ENCODE measurements around the gene CALM1. TPM values are rescaled to one million over a fixed set of nuclear protein-coding genes. Genes with fewer than 3 reads are reported as not detected.

Gene CALM1
- total and polyA plus RNA-seq, 2 experiments from 2014 or later = 405 to 862 TPM

- no peaks in the 10 kb centered on the region for H4K20me1 ChIP-seq (ENCODE audit: insufficient read depth, poor library complexity, severe bottlenecking)
- 93% methylated on average over 7 of the region's 7 CpGs for WGBS (ENCODE audit: low lambda C conversion rate, missing lambda C conversion rate)
- H3K9me2 ChIP-seq (replicated peaks; ENCODE audit: insufficient read depth) = no peaks in the 10 kb centered on the region
- H3K4me2 ChIP-seq = no peak overlapping the region
- no peak overlapping the region for H2AFZ ChIP-seq
- H3K27ac ChIP-seq = no peak overlapping the region
- H3K9me3 ChIP-seq (ENCODE audit: low read depth) = no peaks in the 10 kb centered on the region
- H3K79me2 ChIP-seq = no peaks in the 10 kb centered on the region
- peaks cover 6% of the 10 kb centered on the region for H3K4me1 ChIP-seq (ENCODE audit: insufficient read depth)
- H3K36me3 ChIP-seq (replicated peaks; ENCODE audit: insufficient read depth, low read depth) = no peaks in the 10 kb centered on the region
- no peak for TF ChIP-seq EZH2 (IDR thresholded peaks at IDR 0.05; ENCODE audit: borderline replicate concordance)
- no peak overlapping the region for H3K4me3 ChIP-seq
- no peak for DNase-seq (ENCODE audit: low spot score)
- H3K27me3 ChIP-seq = no peaks in the 10 kb centered on the region
These were observed 24.3 kb downstream of the CALM1 start for GRCh38 chr14:90421001-90421631.

GRCh38 chr14:90421632-90422020, 24.8 kb downstream of the CALM1 start:
- 92% methylated on average over 3 of the region's 3 CpGs for WGBS (ENCODE audit: low lambda C conversion rate, missing lambda C conversion rate)
- no peak for TF ChIP-seq CTCF (IDR thresholded peaks at IDR 0.05; ENCODE audit: poor library complexity)
- TF ChIP-seq EZH2 (IDR thresholded peaks at IDR 0.05; ENCODE audit: borderline replicate concordance) = no peak
- no peak for TF ChIP-seq EZH2phosphoT487 (IDR thresholded peaks at IDR 0.05; ENCODE audit: low read depth, severe bottlenecking, unreplicated experiment)
- no peaks in the 10 kb centered on the region for H3K36me3 ChIP-seq (replicated peaks; ENCODE audit: insufficient read depth, low read depth)
- H3K79me2 ChIP-seq = no peaks in the 10 kb centered on the region
- H3K9me3 ChIP-seq (ENCODE audit: low read depth) = no peaks in the 10 kb centered on the region
- H3K4me2 ChIP-seq = no peak overlapping the region
- H3K4me3 ChIP-seq = no peak overlapping the region
- H3K27ac ChIP-seq = no peak overlapping the region
- H2AFZ ChIP-seq = no peak overlapping the region
- no peak for DNase-seq (ENCODE audit: low spot score)
- no peaks in the 10 kb centered on the region for H3K9me2 ChIP-seq (replicated peaks; ENCODE audit: insufficient read depth)
- no peaks in the 10 kb centered on the region for H3K27me3 ChIP-seq
- peaks cover 6% of the 10 kb centered on the region for H3K4me1 ChIP-seq (ENCODE audit: insufficient read depth)
- H4K20me1 ChIP-seq (ENCODE audit: insufficient read depth, poor library complexity, severe bottlenecking) = no peaks in the 10 kb centered on the region

- Histone ChIP-seq H3K27me3 (no peaks in the 10 kb centered on the region), H3K36me3 (replicated peaks; ENCODE audit: insufficient read depth, low read depth) (no peaks in the 10 kb centered on the region), H3K4me1 (ENCODE audit: insufficient read depth) (peaks cover 6% of the 10 kb centered on the region), H3K27ac (no peak overlapping the region), H3K4me2 (no peak overlapping the region), H3K9me2 (replicated peaks; ENCODE audit: insufficient read depth) (no peaks in the 10 kb centered on the region), H3K79me2 (no peaks in the 10 kb centered on the region), H3K4me3 (no peak overlapping the region), H3K9me3 (ENCODE audit: low read depth) (no peaks in the 10 kb centered on the region), H2AFZ (no peak overlapping the region), H4K20me1 (ENCODE audit: insufficient read depth, poor library complexity, severe bottlenecking) (no peaks in the 10 kb centered on the region)
- TF ChIP-seq EZH2phosphoT487 (IDR thresholded peaks at IDR 0.05; ENCODE audit: low read depth, severe bottlenecking, unreplicated experiment) (no peak), EZH2 (IDR thresholded peaks at IDR 0.05; ENCODE audit: borderline replicate concordance) (no peak), CTCF (IDR thresholded peaks at IDR 0.05; ENCODE audit: poor library complexity) (no peak)
- no peak for DNase-seq (ENCODE audit: low spot score)
- WGBS (ENCODE audit: low lambda C conversion rate, missing lambda C conversion rate) = 95% methylated on average over 13 of the region's 13 CpGs
These were observed 26.3 kb downstream of the CALM1 start for GRCh38 chr14:90423166-90423565.

DNA sequence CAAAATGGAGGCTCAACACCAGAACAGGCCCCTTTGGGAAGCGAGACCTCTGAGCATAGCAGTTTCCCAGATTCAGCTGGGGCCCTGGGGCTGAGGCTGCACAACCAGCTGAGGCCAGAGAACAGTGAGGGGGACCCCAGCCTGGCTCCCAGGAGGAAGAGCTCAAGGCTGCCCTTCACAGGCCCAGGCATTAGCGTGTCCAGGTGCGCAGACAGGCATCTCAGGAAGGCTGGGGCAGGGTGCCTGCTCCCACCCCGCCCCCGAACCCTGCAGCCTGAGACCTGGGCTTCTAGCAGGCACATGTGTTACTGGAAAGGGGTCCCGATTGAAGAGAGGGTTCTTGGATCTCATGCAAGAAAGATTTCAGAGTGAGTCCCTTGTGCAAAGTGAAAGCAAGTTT, 27.2 kb downstream of the CALM1 start:
- no peak for DNase-seq (ENCODE audit: low spot score)
- H3K4me2 ChIP-seq = no peak overlapping the region
- 88% methylated on average over 6 of the region's 6 CpGs for WGBS (ENCODE audit: low lambda C conversion rate, missing lambda C conversion rate)
- no peaks in the 10 kb centered on the region for H3K79me2 ChIP-seq
- H3K4me1 ChIP-seq (ENCODE audit: insufficient read depth) = peaks cover 6% of the 10 kb centered on the region
- H4K20me1 ChIP-seq (ENCODE audit: insufficient read depth, poor library complexity, severe bottlenecking) = no peaks in the 10 kb centered on the region
- no peaks in the 10 kb centered on the region for H3K9me3 ChIP-seq (ENCODE audit: low read depth)
- no peak overlapping the region for H3K27ac ChIP-seq
- H3K36me3 ChIP-seq (replicated peaks; ENCODE audit: insufficient read depth, low read depth) = no peaks in the 10 kb centered on the region
- no peaks in the 10 kb centered on the region for H3K9me2 ChIP-seq (replicated peaks; ENCODE audit: insufficient read depth)
- H2AFZ ChIP-seq = no peak overlapping the region
- no peak overlapping the region for H3K4me3 ChIP-seq
- TF ChIP-seq CTCF (IDR thresholded peaks at IDR 0.05; ENCODE audit: poor library complexity) = no peak
- TF ChIP-seq EZH2 (IDR thresholded peaks at IDR 0.05; ENCODE audit: borderline replicate concordance) = no peak
- no peak for TF ChIP-seq EZH2phosphoT487 (IDR thresholded peaks at IDR 0.05; ENCODE audit: low read depth, severe bottlenecking, unreplicated experiment)
- H3K27me3 ChIP-seq = no peaks in the 10 kb centered on the region

All from hepatocyte (in vitro differentiated cells).